Right hindlimb (tissue), 1 donor: ENCODE data around the gene PHYKPL.

Experiments used
- DNase-seq: peaks from one replicate; pipeline ENCODE4 v3.0.0-alpha.2; 2018

PHYKPL gene

DNA sequence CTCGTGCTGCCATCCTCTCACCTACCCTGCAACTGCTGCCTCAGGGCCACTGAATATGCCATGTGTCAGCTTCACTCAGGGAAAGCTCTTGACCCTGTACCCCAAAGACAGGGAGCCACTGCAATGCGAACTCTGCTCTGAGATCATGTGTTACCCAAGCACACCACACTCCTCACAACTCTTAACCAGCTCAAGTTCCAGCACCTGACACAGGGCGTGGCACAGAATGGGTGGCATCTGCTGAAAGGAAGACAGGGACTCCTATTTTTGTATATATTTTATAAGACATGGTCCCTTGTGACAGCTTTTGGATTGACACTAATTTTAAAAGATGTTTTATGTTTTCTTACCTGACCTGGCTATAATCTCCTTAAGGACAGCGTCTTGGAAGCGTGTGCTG, 10.7 kb downstream of the PHYKPL start:
- no peak for DNase-seq

GRCh38 chr5:178221282-178221681, 11.3 kb downstream of the PHYKPL start:
- no peak for DNase-seq

- no peak for DNase-seq
Measured at GRCh38 chr5:178218827-178219226, 13.8 kb downstream of the PHYKPL start.

- DNase-seq, result no peak
Measured at GRCh38 chr5:178218237-178218776, 14.3 kb downstream of the PHYKPL start.

DNA sequence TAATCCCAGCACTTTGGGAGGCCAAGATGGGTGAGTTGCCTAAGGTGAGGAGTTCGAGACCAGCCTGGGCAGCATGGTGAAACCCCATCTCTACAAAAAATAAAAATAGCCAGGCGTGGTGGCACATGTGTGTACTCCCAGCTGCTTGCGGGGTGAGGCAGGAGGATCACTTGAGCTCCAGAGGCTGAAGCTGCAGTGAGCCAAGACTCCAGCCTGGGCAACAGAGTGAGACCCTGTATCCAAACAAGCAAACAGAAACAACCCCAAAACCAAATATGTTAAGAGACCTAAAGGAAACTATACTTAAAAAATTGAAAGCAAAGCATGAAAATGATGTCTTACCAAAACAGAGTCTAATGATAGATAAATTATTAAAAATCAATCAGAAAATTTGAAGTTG, 15.8 kb downstream of the PHYKPL start:
- DNase-seq, result no peak

GRCh38 chr5:178216088-178216534, 16.5 kb downstream of the PHYKPL start:
- no peak for DNase-seq

- DNase-seq, result no peak
Measured at GRCh38 chr5:178215280-178216002, 17.2 kb downstream of the PHYKPL start.

GRCh38 chr5:178214160-178214803, 18.3 kb downstream of the PHYKPL start:
- DNase-seq, result no peak

GRCh38 chr5:178213748-178214151, 18.9 kb downstream of the PHYKPL start:
- DNase-seq, result no peak

DNA sequence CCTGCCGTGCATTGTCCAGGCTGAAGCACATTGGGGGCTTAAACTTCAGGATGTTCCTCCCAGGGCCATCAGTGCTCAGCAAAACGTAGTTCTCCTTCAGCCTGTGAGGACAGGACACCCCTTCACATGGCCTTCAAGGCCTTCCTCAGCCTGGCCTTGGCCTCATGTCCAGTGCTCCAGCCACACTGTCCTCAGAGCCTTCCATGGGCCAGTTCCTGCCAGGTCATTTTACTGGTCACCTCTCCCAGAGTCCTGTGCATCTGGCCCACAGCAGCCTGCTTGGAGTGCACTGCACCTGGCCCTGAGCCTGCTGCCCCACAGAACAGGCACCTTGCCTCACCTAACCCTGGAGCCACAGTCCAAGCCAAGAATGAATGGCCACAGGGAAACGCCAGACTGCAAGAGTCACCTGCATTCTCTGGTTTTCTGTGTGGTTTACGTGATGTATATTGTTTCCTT, 19.6 kb downstream of the PHYKPL start:
- DNase-seq, result no peak

DNA sequence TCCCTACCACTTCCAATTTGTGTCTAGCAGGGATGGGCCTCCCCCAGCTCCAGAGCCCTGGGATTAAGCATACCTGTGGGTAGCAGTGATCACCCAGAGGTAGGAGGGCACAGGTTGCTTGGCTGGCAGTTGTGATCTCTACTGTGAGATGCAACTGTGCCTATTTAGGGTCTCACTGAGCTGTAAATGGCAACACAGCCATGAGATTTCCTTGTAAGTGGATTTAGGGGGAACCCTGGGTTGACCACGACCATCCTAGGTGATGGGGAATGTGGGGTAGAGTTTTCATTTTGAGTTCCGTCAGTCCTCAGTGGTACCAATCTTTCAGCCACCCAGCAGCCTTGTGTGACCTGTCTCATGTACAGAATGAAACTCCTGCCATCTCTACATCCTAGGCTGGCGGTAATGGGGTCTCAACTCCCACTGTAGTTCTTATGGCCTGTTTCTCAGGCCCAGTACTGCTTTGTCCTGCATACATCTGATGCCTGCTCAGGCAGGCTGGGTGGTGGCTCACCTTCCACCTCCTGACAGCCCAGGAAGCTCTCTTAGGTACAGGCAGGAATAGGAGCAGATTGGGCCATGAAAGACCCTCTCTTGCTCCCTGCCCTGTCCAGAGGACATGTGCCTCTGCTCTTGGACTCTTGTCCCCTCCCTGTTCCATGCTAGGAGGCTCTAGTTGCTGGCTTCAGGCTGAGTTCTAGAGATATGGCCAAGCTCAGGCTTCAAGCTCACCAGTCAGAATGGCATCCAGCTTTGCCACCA, 20.2 kb downstream of the PHYKPL start:
- DNase-seq, result no peak

DNA sequence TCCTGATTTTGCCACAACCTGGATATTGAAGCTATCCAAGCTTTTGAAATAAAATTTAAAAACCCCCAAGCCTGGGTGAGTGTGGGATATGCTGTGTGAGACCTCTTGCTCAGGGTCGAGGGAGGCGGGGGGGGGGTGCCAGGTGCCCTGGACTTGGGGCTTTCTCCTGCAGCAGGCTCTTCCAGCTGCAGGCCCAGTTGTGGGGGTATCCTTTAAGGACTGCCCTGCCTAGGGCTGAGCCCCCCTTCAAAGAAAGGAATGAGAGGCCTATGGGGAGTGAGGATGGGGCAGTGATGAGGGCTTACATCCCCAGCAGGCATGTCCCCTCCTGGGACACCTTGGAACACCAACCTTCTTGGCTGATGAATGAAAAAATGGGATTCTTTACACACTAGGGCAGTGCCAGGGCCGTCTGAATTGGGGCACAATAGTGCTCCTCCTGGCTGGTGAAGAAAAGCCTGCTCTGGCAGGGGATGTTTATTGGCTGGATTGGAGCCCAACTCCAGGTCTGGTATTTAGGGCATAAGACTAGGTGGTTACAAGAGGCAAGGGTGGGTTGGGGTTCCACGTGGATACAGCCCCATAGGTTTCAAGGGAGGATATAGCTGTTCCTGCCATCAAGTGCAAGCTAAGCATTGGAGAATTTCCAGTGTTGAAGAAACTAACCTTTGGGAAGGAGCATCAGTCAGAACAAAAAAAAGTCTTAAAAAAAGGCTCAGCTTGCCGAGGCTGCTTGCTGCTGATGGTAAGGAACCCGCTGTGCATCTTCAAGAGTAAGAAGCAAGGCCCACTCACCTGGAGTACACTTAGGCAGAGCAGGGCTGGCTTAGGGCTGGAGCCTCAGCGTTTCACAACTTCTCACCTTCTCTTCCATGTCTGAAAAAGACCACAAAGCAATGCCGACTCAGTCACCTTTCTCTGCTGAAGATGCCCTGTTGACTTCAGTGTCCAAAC, 21.2 kb downstream of the PHYKPL start:
- DNase-seq, result no peak

DNA sequence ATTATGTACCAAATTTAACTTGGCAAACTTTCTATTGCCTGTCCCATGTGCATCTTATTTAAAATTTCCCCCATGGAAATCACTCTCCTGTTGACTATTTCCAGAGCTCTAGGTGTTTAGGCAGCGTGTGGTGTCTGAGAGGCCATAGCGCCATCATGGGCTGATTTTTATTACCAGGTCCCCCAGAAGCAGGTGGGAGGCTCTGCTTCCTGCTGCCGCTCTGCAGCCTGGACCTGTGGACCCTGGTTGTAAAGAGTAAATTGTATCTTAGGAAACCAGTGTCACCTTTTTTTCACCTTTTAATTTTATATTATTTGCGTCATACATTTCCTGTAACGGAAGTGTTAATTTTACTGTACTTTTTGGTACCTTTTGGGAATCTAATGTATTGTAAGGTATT, 21.9 kb downstream of the PHYKPL start:
- no peak for DNase-seq

DNA sequence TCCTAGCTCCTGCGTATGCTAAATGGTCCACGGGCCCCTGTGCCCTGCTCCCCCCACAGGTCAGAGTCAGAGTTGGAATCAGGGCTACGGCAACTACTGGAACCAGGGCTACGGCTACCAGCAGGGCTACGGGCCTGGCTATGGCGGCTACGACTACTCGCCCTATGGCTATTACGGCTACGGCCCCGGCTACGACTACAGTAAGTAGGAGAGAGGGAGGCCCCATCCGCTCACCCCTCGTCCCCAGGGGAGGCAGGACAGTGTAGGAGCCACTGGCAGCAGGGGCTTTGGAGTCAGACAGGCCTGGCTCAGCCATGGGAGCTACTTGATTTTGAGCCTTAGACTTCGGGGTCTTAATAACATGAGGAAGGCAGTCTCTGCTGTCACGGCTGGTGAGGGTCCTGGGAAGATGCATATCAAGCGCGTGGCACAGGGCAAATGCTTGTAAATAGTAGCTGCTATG, 22.5 kb downstream of the PHYKPL start:
- DNase-seq, result no peak

DNA sequence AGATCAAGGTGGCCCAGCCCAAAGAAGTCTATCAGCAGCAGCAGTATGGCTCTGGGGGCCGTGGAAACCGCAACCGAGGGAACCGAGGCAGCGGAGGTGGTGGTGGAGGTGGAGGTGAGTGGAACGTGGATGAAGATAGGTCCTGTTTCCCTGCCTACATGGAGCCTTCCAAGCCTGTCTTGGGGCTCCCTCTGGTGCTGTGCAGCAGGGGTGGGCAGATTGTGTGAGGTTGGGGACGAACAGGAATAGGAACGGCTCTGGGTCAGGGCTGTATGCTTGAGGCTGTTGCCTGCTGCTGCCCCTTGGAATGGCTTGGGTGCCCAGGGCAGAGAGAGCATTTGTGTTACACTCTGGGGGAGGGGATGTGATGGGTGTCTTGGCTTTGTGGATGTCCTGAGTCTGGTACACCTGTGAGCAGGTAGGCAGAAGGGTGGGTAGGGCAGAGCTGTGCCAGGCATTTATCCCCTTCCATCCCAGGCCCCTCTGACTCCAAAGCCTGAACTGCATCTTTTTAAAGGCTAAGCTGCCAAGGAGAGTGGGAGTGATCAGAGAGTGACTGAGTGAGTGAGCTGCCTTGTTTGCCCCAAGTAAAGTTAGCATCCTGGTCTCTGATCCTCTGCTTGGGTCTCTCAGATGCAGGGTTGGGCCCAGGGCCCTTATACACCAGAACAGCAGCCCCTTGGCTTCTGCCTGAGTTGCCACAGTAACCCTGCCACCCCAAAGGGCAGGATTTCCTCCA, 23.1 kb downstream of the PHYKPL start:
- no peak for DNase-seq

- DNase-seq, result no peak
Measured at GRCh38 chr5:178208540-178209227, 23.9 kb downstream of the PHYKPL start.

DNA sequence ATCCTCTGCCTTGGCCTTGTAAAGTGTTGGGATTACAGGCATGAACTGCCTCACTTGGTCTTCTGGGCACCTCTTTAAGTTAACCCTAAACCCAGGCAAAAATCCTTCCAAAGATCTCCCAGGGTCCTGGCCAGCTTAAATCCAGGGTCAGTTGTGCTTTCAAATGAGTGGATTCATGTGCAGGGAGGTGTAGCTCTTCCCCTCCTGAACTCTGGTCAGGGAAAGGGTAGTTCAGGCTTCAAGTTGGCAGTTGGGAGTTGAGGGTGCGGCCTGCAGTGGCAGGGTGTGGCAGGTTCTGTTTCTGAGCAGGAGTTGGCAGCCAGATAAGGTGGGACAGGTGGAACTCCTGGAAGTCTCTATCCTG, 24.7 kb downstream of the PHYKPL start:
- DNase-seq, result no peak

DNA sequence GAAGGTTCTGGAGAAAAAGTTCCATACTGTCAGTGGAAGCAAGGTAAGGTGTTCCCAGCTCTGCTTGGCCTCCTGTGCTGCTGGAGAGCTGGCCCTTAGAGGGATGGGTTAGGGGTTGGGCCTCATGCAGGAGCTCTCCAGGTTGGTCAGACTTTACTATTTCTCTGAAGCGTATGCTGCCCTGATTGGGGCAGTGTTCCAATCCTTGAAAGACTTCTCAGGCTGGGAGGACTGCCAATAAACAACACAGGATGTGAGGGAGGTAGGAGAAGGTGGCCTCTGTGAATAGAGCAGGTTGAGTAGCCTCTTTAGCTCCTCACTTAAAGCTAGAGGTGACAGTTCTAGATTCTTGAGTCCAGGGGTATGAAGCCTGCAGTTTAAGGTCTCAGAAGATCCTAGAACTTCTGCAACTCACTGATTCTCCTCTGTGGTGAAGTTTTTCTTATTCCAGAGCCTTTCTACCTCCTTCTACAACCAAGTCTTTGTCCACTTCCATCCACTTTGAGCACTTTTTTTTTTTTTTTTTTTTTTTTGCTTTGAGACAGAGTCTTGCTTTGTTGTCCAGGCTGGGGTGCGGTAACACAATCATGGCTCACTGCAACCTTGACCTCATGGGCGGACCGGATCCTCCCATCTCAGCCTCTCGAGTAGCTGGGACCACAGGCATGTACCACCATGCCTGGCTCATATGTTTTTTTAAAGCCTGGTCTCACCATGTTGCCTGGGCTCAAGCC, 25.3 kb downstream of the PHYKPL start:
- DNase-seq, result no peak

DNA sequence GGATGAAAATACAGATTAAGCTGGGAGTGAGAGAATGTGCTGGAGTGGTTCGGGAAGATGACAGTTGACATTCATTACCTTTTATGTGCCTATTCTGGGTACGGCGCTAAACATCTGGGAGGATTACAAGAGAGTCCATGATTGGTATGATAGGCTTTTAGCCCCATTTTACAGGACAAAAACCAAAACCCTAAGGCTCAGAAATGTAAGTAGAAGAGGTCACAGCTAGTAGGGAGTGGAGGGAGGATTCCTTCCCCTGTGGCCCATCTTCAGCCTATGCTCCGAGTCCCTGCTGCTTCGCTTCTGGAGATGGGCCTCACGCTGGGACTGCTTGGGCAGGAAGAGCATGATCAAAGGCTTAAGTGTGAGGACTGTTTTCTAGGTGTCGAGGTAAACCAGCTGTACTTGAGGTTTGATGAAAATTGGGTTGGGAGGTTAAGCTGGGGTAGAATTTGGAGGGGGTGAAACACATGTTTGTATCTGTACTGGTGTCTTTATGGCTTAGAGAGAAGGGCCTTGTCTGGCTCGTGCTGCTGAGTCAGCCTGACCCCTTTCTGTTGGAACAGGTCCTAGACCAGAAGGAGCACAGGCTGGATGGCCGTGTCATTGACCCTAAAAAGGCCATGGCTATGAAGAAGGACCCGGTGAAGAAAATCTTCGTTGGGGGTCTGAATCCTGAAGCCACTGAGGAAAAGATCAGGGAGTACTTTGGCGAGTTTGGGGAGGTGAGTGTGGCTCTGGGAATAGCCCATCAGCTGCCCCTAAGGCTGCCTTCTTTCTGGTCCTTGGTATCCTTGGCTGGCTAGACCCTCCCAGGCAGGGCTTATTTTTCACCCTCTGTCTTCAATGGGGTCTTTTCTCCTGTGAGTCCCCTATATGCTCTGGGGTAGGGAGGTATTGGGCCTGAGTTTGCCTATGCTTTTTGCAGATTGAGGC, 26.2 kb downstream of the PHYKPL start:
- DNase-seq, result no peak
